MCF 10A (cell line): ENCODE measurements around the gene CMTM1. TPM values are rescaled to one million over a fixed set of nuclear protein-coding genes. Genes with fewer than 3 reads are reported as not detected.
"Not testable (repeated sequence)": the region's sequence is repeated elsewhere in the genome, so short reads cannot be mapped to it uniquely, and the experiment has no call there.

Experiments
- BruUV-seq: library from RNA; stranded (reverse); fragments of 400-500 nt; replicated peaks from 2 replicates; lab custom pipeline; 2021; lab: Mats Ljungman, UMichigan
- CTCF ChIA-PET: fragments of 300-600 bp; sonication (Branson Sonifier 250); formaldehyde crosslinking; extraction: SDS; loops from one replicate; lab custom pipeline; 2021; ENCODE audit warnings: antibody characterized with exemption, inconsistent platforms; lab: Yijun Ruan, JAX
- POLR2A ChIA-PET: fragments of 300-600, 350-650 bp; sonication (Branson Sonifier 250); formaldehyde crosslinking; extraction: SDS; loops from one replicate; lab custom pipeline; 2020; ENCODE audit warnings: antibody characterized with exemption, inconsistent platforms; lab: Yijun Ruan, JAX
- DNase-seq: peaks from one replicate; pipeline ENCODE4 v3.0.0-alpha.2; 2018; ENCODE audit not compliant: unreplicated experiment
- H3K27ac Mint-ChIP-seq: one replicate; pipeline ENCODE4 v1.8.0; 2022; ENCODE audit warnings: mild to moderate bottlenecking, low read depth, mixed read lengths; ENCODE audit not compliant: unreplicated experiment
- H3K27me3 Mint-ChIP-seq: one replicate; pipeline ENCODE4 v1.8.0; 2022; ENCODE audit warnings: mixed read lengths; ENCODE audit not compliant: insufficient read depth, unreplicated experiment
- H3K36me3 Mint-ChIP-seq: one replicate; pipeline ENCODE4 v1.8.0; 2022; ENCODE audit warnings: mild to moderate bottlenecking, moderate library complexity, mixed read lengths; ENCODE audit not compliant: insufficient read depth, unreplicated experiment
- H3K4me1 Mint-ChIP-seq: one replicate; pipeline ENCODE4 v1.8.0; 2022; ENCODE audit warnings: mixed read lengths; ENCODE audit not compliant: insufficient read depth, unreplicated experiment
- H3K4me3 Mint-ChIP-seq: one replicate; pipeline ENCODE4 v1.8.0; 2022; ENCODE audit warnings: mild to moderate bottlenecking, moderate library complexity, mixed read lengths; ENCODE audit not compliant: unreplicated experiment
- H3K9me3 Mint-ChIP-seq: one replicate; pipeline ENCODE4 v1.8.0; 2022; ENCODE audit warnings: mixed read lengths; ENCODE audit not compliant: unreplicated experiment
- intact Hi-C: fragments of 100-400 bp; cut with micrococcal nuclease; formaldehyde crosslinking; loops from 2 replicates; pipeline ENCODE4 v1.14.1; 2022
- total RNA-seq: library from RNA; stranded (reverse); gene quantifications from 2 replicates; pipeline ENCODE4 v1.2.3, GENCODE V29; 2022
- TF ChIP-seq, protein P1 (sequence below): fragments of 200-600 bp; IDR thresholded peaks from one replicate; pipeline ENCODE4 v1.8.0; 2022; ENCODE audit warnings: antibody characterized with exemption, mild to moderate bottlenecking; ENCODE audit not compliant: unreplicated experiment

CMTM1 gene
- total RNA-seq, 1 experiment from 2014 or later, result 2.1 TPM

DNA sequence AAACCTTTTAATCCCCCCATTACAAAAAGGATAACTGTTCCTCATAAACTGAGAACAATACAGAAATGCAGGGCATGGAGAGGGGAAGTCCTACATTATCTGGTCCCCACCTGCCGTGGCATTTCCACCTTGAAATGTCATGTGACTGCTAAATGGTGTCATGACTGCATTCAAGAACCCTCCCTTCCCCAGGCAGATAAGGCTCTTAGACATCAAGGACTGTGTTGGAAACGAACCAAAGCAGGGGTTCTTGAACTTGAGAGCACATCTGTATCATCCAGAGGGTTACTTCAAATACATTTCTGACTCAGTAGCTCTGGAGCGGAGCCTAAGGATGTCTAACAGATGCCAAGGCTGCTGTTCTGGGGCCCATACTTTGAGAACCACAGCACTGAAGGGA, 56.6 kb downstream of the CMTM1 start:
- intact Hi-C loops, result no loop called here
- Mint-ChIP-seq H3K9me3 (no peaks in the 10 kb centered on the region), H3K4me1 (peaks cover 20% of the 10 kb centered on the region), H3K4me3 (no peak overlapping the region), H3K27ac (no peak overlapping the region), H3K36me3 (peaks cover 18% of the 10 kb centered on the region), H3K27me3 (no peaks in the 10 kb centered on the region)
- CTCF ChIA-PET, result interaction anchor here (0.7 kb wide), 1 partner anchor 105 kb away, joined by 3 read pairs; no protein-coding TSS in a partner anchor
- POLR2A ChIA-PET, result no interaction called here
- TF ChIP-seq, protein P1, sequence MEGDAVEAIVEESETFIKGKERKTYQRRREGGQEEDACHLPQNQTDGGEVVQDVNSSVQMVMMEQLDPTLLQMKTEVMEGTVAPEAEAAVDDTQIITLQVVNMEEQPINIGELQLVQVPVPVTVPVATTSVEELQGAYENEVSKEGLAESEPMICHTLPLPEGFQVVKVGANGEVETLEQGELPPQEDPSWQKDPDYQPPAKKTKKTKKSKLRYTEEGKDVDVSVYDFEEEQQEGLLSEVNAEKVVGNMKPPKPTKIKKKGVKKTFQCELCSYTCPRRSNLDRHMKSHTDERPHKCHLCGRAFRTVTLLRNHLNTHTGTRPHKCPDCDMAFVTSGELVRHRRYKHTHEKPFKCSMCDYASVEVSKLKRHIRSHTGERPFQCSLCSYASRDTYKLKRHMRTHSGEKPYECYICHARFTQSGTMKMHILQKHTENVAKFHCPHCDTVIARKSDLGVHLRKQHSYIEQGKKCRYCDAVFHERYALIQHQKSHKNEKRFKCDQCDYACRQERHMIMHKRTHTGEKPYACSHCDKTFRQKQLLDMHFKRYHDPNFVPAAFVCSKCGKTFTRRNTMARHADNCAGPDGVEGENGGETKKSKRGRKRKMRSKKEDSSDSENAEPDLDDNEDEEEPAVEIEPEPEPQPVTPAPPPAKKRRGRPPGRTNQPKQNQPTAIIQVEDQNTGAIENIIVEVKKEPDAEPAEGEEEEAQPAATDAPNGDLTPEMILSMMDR, result no peak
- BruUV-seq, result no TSS peak
- DNase-seq, result no peak

DNA sequence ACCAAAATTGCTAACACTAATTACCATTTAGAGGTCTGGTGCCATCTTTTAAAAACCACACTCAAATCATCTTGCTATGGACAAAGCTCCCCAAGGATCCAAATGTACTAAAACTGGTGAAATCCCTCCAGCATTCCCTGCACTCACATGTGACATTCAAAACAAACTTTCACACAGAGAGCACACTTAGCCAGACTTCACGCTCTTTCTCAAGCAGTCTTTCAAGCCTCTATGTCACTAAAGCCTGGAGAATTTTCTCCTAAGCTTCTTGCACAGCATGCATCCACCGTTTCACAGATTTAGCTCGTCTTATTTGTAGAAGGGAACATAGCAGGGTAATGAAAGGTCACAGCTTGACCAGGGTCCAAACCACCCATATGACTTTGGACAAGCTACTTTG, 57.5 kb downstream of the CMTM1 start:
- Mint-ChIP-seq H3K4me3 (no peak overlapping the region), H3K27ac (no peak overlapping the region), H3K27me3 (no peaks in the 10 kb centered on the region), H3K36me3 (peaks cover 16% of the 10 kb centered on the region), H3K4me1 (peaks cover 11% of the 10 kb centered on the region), H3K9me3 (no peaks in the 10 kb centered on the region)
- intact Hi-C loops, result no loop called here
- ChIA-PET CTCF (interaction anchor here (0.6 to 1.2 kb wide), 5 partner anchors 16 to 217 kb away, joined by 3 to 5 read pairs (median 4); no protein-coding TSS in a partner anchor), POLR2A (interaction anchor here (1.4 kb wide), 1 partner anchor 15 kb away, joined by 5 read pairs; no protein-coding TSS in a partner anchor)
- TF ChIP-seq, protein P1, result no peak
- no peak for DNase-seq
- BruUV-seq, result no TSS peak

DNA sequence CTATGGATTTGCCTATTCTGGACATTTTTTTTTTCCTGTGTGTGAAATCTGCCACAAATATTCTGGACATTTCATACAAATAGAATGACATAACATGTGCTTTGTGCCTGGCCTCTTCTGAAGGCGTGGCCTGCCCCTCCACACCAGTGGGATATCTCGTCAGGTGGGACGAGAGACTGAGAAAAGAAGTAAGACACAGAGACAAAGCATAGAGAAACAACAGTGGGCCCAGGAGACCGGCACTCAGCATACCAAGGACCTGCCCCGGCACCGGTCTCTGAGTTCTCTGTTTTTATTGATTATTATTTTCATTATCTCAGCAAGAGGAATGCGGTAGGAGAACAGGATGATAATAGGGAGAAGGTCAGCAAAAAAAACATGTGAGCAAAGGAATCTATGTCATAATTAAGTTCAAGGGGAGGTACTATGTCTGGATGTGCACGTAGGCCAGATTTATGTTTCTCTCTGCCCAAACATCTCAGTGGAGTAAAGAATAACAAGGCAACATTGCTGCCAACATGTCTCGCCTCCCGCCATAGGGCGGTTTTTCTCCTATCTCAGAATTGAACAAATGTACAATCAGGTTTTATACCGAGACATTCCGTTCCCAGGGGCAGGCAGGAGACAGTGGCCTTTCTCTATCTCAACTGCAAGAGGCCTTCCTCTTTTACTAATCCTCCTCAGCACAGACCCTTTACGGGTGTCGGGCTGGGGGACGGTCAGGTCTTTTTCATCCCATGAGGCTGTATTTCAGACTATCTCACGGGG, 61.6 kb downstream of the CMTM1 start:
- H3K9me3 Mint-ChIP-seq, DNase-seq, H3K27ac Mint-ChIP-seq, H3K4me3 Mint-ChIP-seq, intact Hi-C loops, H3K4me1 Mint-ChIP-seq, BruUV-seq, H3K27me3 Mint-ChIP-seq, H3K36me3 Mint-ChIP-seq: not testable (repeated sequence)
- POLR2A ChIA-PET, result interaction anchor here (0.8 to 1.5 kb wide), 2 partner anchors 9 kb away, joined by 3 to 5 read pairs; no protein-coding TSS in a partner anchor
- CTCF ChIA-PET, result interaction anchor here (2.0 to 2.2 kb wide), 2 partner anchors 19 to 23 kb away, joined by 8 to 11 read pairs; no protein-coding TSS in a partner anchor

Other genes with a start within 250 kb of the CMTM1 start
- not detected in 2 replicates for gene CDH5, start 199.7 kb upstream of the CMTM1 start, total RNA-seq
- 1.1 and 2.7 TPM in 2 replicates for gene BEAN1, start 139.1 kb upstream of the CMTM1 start, total RNA-seq
- gene TK2, start 16.3 kb upstream of the CMTM1 start, total RNA-seq, result 31.2 and 38.2 TPM in 2 replicates
- 41.3 and 57.8 TPM in 2 replicates for gene CKLF, start 13.9 kb upstream of the CMTM1 start, total RNA-seq
- gene CMTM2, start 13.0 kb downstream of the CMTM1 start, total RNA-seq, result not detected in 2 replicates
- gene CMTM3, start 38.3 kb downstream of the CMTM1 start, total RNA-seq, result 4.3 and 5.7 TPM in 2 replicates
- gene CMTM4, start 130.3 kb downstream of the CMTM1 start, total RNA-seq, result 27.2 and 36.7 TPM in 2 replicates
- gene DYNC1LI2, start 185.2 kb downstream of the CMTM1 start, total RNA-seq, result 97.7 and 106 TPM in 2 replicates
- gene TERB1, start 235.1 kb downstream of the CMTM1 start, total RNA-seq, result 0.26 and 0.69 TPM in 2 replicates